GM06990 (cell line): ENCODE results near the gene CDH8.
"Not testable (repeated sequence)": the region's sequence is repeated elsewhere in the genome, so short reads cannot be mapped to it uniquely, and the experiment has no call there.

Experiments
- DNase-seq: peaks from one replicate; pipeline ENCODE4 v3.0.0-alpha.2; 2011; ENCODE audit not compliant: insufficient read length; ENCODE audit errors: extremely low read depth
- H3K27me3 ChIP-seq: replicated peaks from 2 replicates; pipeline ENCODE4 v1.6.0; 2011; ENCODE audit warnings: low read length; ENCODE audit not compliant: control insufficient read depth, insufficient read depth
- H3K36me3 ChIP-seq: 2 replicates; pipeline ENCODE4 v1.5.1; 2011; ENCODE audit warnings: low read length; ENCODE audit not compliant: control insufficient read depth, insufficient read depth
- H3K4me3 ChIP-seq: replicated peaks from 2 replicates; pipeline ENCODE4 v1.5.1; 2011; ENCODE audit warnings: low read depth, mild to moderate bottlenecking, control low read depth, low read length
- CTCF ChIP-seq: IDR thresholded peaks from 2 replicates; pipeline ENCODE4 v1.5.1; 2011; ENCODE audit warnings: low read length, control low read depth, mild to moderate bottlenecking, inconsistent platforms; ENCODE audit not compliant: insufficient read depth, poor library complexity, severe bottlenecking

Gene CDH8

GRCh38 chr16:61813339-61813738 is 222.9 kb downstream of the CDH8 start:
- Histone ChIP-seq H3K27me3 (no peaks in the 10 kb centered on the region), H3K4me3 (no peak overlapping the region), H3K36me3 (no peaks in the 10 kb centered on the region)
- no peak for DNase-seq
- TF ChIP-seq CTCF = no peak

- Histone ChIP-seq H3K27me3 (no peaks in the 10 kb centered on the region), H3K36me3 (no peaks in the 10 kb centered on the region), H3K4me3 (no peak overlapping the region)
- no peak for DNase-seq
- no peak for TF ChIP-seq CTCF
Measured at GRCh38 chr16:61812251-61812650, 224.0 kb downstream of the CDH8 start.

GRCh38 chr16:61807551-61807950 is 228.7 kb downstream of the CDH8 start:
- H3K36me3 ChIP-seq = no peaks in the 10 kb centered on the region
- no peak overlapping the region for H3K4me3 ChIP-seq
- no peak for DNase-seq
- TF ChIP-seq CTCF = no peak
- no peaks in the 10 kb centered on the region for H3K27me3 ChIP-seq

- H3K36me3 ChIP-seq, H3K27me3 ChIP-seq, H3K4me3 ChIP-seq, DNase-seq: not testable (repeated sequence)
Measured at GRCh38 chr16:61801217-61801616, 235.0 kb downstream of the CDH8 start.

GRCh38 chr16:61798741-61799140 is 237.5 kb downstream of the CDH8 start:
- TF ChIP-seq CTCF = no peak

GRCh38 chr16:61797961-61798507 is 238.2 kb downstream of the CDH8 start:
- Histone ChIP-seq H3K36me3 (no peaks in the 10 kb centered on the region), H3K27me3 (no peaks in the 10 kb centered on the region), H3K4me3 (no peak overlapping the region)
- no peak for DNase-seq
- TF ChIP-seq CTCF = no peak

More at GRCh38 chr16:61798741-61799140, 237.5 kb downstream of the CDH8 start:
- no peaks in the 10 kb centered on the region for H3K36me3 ChIP-seq
- H3K27me3 ChIP-seq = no peaks in the 10 kb centered on the region
- no peak overlapping the region for H3K4me3 ChIP-seq
- no peak for DNase-seq
